OCI-LY7 (cell line): ENCODE results near the gene NEO1.

ENCODE experiments used
- CTCF ChIP-seq: fragments of 200-600 bp; sonication (generic); conservative IDR thresholded peaks from 2 replicates; pipeline ENCODE4 v1.5.1; 2014; ENCODE audit warnings: mild to moderate bottlenecking, antibody characterized with exemption, low read length, moderate library complexity, mixed read lengths
- EZH2phosphoT487 ChIP-seq: fragments of 200-600 bp; sonication (generic); IDR thresholded peaks from 2 replicates; pipeline ENCODE4 v1.6.1; 2018; ENCODE audit warnings: low read depth, borderline replicate concordance, mild to moderate bottlenecking, mixed run types, antibody characterized with exemption, low read length, moderate library complexity, mixed read lengths

- TF ChIP-seq CTCF (no peak), EZH2phosphoT487 (no peak)
Observed at GRCh38 chr15:73326157-73326556, 273.9 kb downstream of the NEO1 start.
